Esophagus (tissue), 2 donors: Measurements from ENCODE around the gene NRXN3. TPM values are rescaled to one million over a fixed set of nuclear protein-coding genes. Genes with fewer than 3 reads are reported as not detected.

ENCODE experiments used
- H3K27ac ChIP-seq, 2 donors: one replicate each; pipeline ENCODE4 v1.5.1; 2013; ENCODE audit warnings: low read depth in 2 of 2, mild to moderate bottlenecking in 2 of 2, inconsistent platforms in 1 of 2, low read length in 1 of 2, moderate library complexity in 1 of 2
- H3K27me3 ChIP-seq, 2 donors: one replicate each; pipeline ENCODE4 v1.6.1; 2013; ENCODE audit warnings: low read length in 2 of 2, control low read depth in 1 of 2, mild to moderate bottlenecking in 1 of 2; ENCODE audit not compliant: insufficient read depth in 2 of 2, control insufficient read depth in 1 of 2
- H3K36me3 ChIP-seq, 2 donors: one replicate each; pipeline ENCODE4 v1.6.1; 2013; ENCODE audit warnings: low read length in 1 of 2; ENCODE audit not compliant: control insufficient read depth in 2 of 2, insufficient read depth in 2 of 2
- H3K4me1 ChIP-seq, 2 donors: one replicate each; pipeline ENCODE4 v1.6.1; 2013; ENCODE audit warnings: low read length in 1 of 2; ENCODE audit not compliant: control insufficient read depth in 2 of 2, insufficient read depth in 2 of 2
- H3K4me3 ChIP-seq, 2 donors: one replicate each; pipeline ENCODE4 v1.5.1; 2013; ENCODE audit warnings: low read length in 2 of 2, mild to moderate bottlenecking in 2 of 2, low read depth in 1 of 2, moderate library complexity in 1 of 2
- H3K9me3 ChIP-seq, 2 donors: one replicate each; pipeline ENCODE4 v1.6.1; 2013; ENCODE audit warnings: mild to moderate bottlenecking in 2 of 2, low read depth in 1 of 2, low read length in 1 of 2, moderate library complexity in 1 of 2; ENCODE audit not compliant: control insufficient read depth in 2 of 2, insufficient read depth in 1 of 2
- WGBS, 2 donors: extraction: QIAGEN DNeasy Blood & Tissue Kit; methylation state at CpG; one replicate each; pipeline ENCODE4 v1.1.7; 2013; 5-methylcytosine and 5-hydroxymethylcytosine counted together
- polyA plus RNA-seq, 2 donors: library from polyadenylated mRNA; stranded (reverse); fragments of 200-250 nt; gene quantifications; one replicate each; pipeline ENCODE4 v1.2.3, GENCODE V29; 2013
- donor health status: healthy with polysubstance abuse.
- donor health status: Bipolar disorder and iron deficiency.

The NRXN3 gene
- polyA plus RNA-seq, 2 donors = 1.7 to 2.2 TPM

DNA sequence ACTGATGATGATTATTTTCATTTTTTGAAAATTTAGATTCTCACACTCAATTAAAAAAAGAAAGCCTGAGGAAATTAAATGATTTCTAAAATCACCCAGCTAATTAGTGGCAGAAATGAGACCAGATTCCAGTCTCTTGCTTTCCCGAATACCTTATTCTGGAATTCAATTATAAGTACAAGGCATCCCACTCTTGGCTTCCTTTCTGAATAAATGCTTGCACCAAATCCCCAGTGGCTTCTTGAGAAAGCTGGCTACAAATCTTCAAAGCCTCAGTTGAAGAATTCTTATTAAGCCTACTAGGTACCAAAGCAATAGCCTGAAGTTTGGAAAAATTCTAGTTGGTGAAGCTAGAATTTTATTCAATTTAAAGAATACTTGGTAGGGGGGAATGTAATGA lies 1564.5 kb downstream of the NRXN3 start:
- H3K27ac ChIP-seq = no peak overlapping the region
- no peaks in the 10 kb centered on the region for H3K4me1 ChIP-seq
- no peaks in the 10 kb centered on the region for H3K27me3 ChIP-seq
- WGBS, 2 donors = 85 to 93% methylated on average over 1 of the region's 1 CpG
- peaks cover 0 to 5% of the 10 kb centered on the region in 2 donors for H3K9me3 ChIP-seq
- no peaks in the 10 kb centered on the region for H3K36me3 ChIP-seq
- H3K4me3 ChIP-seq = no peak overlapping the region

DNA sequence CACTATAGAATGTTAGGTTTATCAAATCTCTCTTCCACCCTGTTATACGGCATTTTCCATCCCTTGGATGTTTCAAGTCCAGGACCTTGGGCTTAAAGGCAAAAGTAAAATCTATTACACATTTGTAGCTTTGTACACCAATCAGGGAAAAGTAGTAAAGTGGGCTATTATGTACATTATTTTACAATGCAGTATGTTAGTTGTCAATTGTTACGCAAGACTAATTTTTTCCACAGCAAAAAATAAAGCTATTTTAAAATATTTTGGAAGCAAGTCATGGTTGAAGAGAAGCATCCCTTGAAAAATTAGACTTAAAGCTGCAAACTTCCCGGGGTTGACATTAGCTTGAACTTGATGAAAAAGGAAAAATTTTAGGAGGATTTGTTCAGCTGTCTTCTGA lies 1564.9 kb downstream of the NRXN3 start:
- 75 to 77% methylated on average over 3 of the region's 3 CpGs for WGBS, 2 donors

DNA sequence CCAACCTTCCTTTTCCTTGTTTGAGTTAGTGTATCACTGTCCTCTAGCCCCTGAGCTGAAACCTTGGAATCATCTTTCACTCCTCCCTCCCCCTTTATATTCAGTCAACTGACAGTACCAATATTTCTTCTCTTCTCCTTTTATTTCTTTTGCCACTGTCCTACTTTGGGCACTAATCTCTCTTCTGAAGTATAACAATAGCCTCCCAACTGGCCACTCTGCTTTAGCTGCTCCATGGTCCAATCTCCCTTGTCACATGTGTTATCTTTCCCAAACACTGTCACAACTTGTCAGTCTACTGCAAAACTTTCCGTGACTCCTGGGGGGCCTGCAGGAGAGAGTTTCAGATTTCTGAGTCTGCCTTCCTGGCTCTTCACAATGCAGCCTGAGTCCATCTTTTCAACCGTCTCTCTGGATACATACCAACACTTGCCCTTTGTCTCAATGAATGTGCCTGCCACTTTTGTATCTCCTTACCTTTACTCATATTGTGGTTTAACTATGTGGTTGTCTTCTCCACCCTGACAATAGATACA lies 1570.0 kb downstream of the NRXN3 start:
- Histone ChIP-seq H3K36me3 (no peaks in the 10 kb centered on the region), H3K9me3 (peaks cover 0 to 5% of the 10 kb centered on the region in 2 donors), H3K4me1 (no peaks in the 10 kb centered on the region), H3K27ac (no peak overlapping the region), H3K4me3 (no peak overlapping the region), H3K27me3 (no peaks in the 10 kb centered on the region)
- 60 to 65% methylated on average over 2 of the region's 2 CpGs for WGBS, 2 donors

More for the DNA sequence above, 1564.9 kb downstream of the NRXN3 start:
- H3K27me3 ChIP-seq = no peaks in the 10 kb centered on the region
- no peak overlapping the region for H3K4me3 ChIP-seq
- no peaks in the 10 kb centered on the region for H3K36me3 ChIP-seq
- no peak overlapping the region for H3K27ac ChIP-seq
- H3K4me1 ChIP-seq = no peaks in the 10 kb centered on the region
- peaks cover 0 to 5% of the 10 kb centered on the region in 2 donors for H3K9me3 ChIP-seq

DNA sequence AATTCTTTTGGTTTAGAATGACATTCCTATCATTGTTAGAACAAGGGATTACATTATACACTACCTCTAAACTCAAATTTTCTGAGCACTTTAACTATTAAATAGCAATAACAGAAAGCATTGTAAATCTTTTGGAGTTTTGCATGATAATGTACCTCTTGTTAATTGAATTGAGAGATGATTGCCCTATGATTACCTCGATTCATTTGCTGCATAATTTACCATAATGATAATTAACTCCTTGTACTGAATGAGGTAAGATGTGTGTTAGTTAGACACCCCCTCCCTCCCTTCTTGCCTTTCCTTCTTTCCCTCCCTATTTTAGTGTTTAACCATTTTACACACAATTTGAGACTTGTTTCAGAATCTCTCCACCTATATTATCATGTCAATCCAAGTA lies 1572.0 kb downstream of the NRXN3 start:
- 79 to 80% methylated on average over 1 of the region's 1 CpG for WGBS, 2 donors

DNA sequence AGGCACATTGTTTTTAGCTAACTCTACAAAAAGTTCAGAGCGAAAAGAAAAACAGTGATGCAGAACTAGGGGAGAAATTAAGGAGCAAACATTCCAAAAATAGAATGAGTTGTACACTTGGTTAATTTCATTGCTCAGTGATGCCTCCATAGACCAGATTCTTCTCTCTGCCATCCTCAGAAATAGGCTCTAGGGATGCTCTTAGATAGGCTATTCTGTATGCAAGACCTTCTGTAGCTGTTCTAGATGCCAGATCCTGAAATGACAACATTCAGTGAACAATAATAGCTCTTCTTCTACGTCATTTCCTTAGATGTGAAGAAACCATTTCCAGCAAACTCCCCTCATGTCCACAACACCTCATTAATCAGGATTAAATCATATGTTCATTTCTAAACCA lies 1574.9 kb downstream of the NRXN3 start:
- Histone ChIP-seq H3K4me3 (no peak overlapping the region), H3K9me3 (no peaks in the 10 kb centered on the region), H3K27ac (no peak overlapping the region), H3K36me3 (no peaks in the 10 kb centered on the region), H3K27me3 (no peaks in the 10 kb centered on the region), H3K4me1 (no peaks in the 10 kb centered on the region)
- 75 to 78% methylated on average over 2 of the region's 2 CpGs for WGBS, 2 donors

More for the DNA sequence above, 1572.0 kb downstream of the NRXN3 start:
- peaks cover 0 to 3% of the 10 kb centered on the region in 2 donors for H3K9me3 ChIP-seq
- H3K4me1 ChIP-seq = no peaks in the 10 kb centered on the region
- H3K27me3 ChIP-seq = no peaks in the 10 kb centered on the region
- no peak overlapping the region for H3K4me3 ChIP-seq
- no peaks in the 10 kb centered on the region for H3K36me3 ChIP-seq
- H3K27ac ChIP-seq = no peak overlapping the region

DNA sequence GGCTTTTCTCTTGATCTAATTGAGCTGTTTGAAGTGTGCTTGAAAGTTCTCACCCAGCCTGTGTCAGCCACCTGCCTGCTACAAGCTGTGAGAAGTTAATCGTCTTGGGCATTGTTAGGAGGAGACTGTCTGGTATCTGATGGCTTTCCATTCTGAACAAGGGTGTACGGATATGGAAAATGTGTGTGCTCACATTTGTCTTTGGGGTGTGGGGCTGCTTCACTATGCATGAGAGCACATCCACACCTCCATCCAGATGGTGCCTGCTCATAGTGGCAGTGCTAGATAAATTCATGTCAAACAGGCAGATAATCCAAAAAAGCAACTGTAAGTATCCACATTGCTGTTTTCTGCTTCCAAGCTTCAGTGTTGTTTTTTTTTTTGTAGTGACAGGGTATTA lies 1578.9 kb downstream of the NRXN3 start:
- Histone ChIP-seq H3K27me3 (no peaks in the 10 kb centered on the region), H3K9me3 (no peaks in the 10 kb centered on the region), H3K36me3 (no peaks in the 10 kb centered on the region), H3K27ac (no peak overlapping the region), H3K4me3 (no peak overlapping the region), H3K4me1 (no peaks in the 10 kb centered on the region)
- WGBS, 2 donors = 85 to 86% methylated on average over 2 of the region's 2 CpGs

DNA sequence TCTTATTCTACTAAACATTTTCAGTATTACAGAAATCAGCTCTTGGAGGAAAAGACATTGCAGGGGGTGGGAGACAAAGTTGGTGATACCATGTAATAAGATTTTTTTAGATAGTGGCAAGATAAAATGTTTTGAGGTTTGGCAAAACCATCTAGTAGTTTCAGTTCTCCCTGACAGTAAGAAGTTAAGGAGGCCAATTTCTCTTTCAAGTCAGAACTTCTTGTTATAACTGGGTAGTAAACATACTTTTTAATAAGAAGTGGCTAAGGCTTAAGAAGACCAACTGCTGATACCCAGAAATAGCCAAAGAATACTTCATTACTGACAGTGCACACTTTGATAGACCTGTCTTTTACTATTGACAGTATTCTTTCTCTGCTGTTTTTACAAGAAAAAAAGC lies 1588.8 kb downstream of the NRXN3 start:
- no peaks in the 10 kb centered on the region for H3K9me3 ChIP-seq
- H3K36me3 ChIP-seq = no peaks in the 10 kb centered on the region
- H3K4me3 ChIP-seq = no peak overlapping the region
- no peak overlapping the region for H3K27ac ChIP-seq
- H3K27me3 ChIP-seq = no peaks in the 10 kb centered on the region
- no peaks in the 10 kb centered on the region for H3K4me1 ChIP-seq

DNA sequence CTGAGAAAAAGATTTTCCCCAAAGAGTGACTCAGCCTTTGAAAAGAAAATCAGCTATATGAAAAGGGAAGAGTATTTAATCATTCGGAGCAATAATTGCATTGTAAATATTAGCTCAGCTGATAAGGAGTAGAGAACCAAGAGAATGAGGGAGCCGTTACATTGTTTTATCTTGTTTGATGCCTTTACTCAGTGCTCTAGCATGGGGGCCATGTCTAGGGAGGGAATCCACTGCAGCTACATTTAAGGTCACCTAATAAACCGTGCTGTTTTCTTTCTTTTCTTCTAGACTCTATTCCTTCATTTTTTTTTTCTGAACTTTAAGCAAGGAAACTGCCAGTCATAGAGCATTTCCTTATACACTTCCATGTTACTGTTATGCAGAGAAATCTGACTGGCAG lies 1594.2 kb downstream of the NRXN3 start:
- 44% methylated on average over 3 of the region's 3 CpGs for WGBS, 2 donors
- H3K27ac ChIP-seq = no peak overlapping the region
- H3K9me3 ChIP-seq = no peaks in the 10 kb centered on the region
- no peaks in the 10 kb centered on the region for H3K27me3 ChIP-seq
- no peaks in the 10 kb centered on the region for H3K4me1 ChIP-seq
- no peaks in the 10 kb centered on the region for H3K36me3 ChIP-seq
- H3K4me3 ChIP-seq = no peak overlapping the region

DNA sequence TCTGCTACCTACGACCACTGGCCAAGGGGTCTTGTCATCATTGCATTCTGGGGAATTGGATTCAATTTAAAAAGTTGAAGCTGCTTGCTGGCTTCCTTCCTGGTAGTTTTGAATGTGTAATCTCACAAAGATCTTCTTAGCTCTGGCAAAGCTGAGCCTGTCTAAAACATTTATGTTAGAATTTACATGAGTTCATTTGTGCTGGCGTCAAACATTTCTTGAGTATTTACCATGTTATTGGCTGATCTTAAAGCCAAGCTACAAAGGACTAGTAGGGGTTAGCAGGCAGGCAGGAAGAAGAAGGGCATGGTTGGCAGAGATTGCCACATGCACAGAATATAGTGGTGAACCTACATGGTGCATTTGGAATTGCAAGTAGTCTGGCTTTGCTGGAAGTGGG lies 1596.3 kb downstream of the NRXN3 start:
- no peaks in the 10 kb centered on the region for H3K36me3 ChIP-seq
- H3K27ac ChIP-seq = no peak overlapping the region
- no peaks in the 10 kb centered on the region for H3K9me3 ChIP-seq
- no peaks in the 10 kb centered on the region for H3K4me1 ChIP-seq
- 75 to 85% methylated on average over 2 of the region's 2 CpGs for WGBS, 2 donors
- H3K4me3 ChIP-seq = no peak overlapping the region
- no peaks in the 10 kb centered on the region for H3K27me3 ChIP-seq

DNA sequence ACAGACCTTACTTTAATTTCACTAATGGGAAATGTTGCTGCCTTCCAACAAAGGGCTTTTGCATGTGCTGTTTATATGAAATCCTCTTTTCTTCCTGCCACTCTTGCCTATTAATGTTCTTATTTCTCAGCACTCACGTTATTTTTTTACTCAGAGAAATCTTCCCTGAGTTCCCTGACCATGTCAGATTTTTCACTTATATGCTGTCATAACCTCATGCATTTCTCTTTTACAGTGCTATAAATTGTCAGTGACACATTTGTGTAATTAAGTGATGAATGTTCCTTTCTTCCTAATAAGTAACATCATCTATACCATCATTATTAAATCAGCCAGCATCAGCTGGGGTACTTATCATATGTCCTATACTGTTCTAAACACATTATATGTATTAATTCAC lies 1597.1 kb downstream of the NRXN3 start:
- Histone ChIP-seq H3K4me1 (no peaks in the 10 kb centered on the region), H3K27me3 (no peaks in the 10 kb centered on the region)

More for the DNA sequence above, 1597.1 kb downstream of the NRXN3 start:
- Histone ChIP-seq H3K4me3 (no peak overlapping the region), H3K27ac (no peak overlapping the region), H3K9me3 (no peaks in the 10 kb centered on the region), H3K36me3 (no peaks in the 10 kb centered on the region)
- 72 to 82% methylated on average over 1 of the region's 1 CpG for WGBS, 2 donors
